CD4-positive, alpha-beta T cell treated with Interleukin-15 for 4 hours (primary cell): ENCODE measurements around the gene IGF2BP1.
"Not testable (repeated sequence)": the region's sequence is repeated elsewhere in the genome, so short reads cannot be mapped to it uniquely, and the experiment has no call there.

Experiments
- DNase-seq: peaks from one replicate; pipeline ENCODE4 v3.0.0-alpha.2; 2020; ENCODE audit warnings: low spot score

Gene IGF2BP1

DNA sequence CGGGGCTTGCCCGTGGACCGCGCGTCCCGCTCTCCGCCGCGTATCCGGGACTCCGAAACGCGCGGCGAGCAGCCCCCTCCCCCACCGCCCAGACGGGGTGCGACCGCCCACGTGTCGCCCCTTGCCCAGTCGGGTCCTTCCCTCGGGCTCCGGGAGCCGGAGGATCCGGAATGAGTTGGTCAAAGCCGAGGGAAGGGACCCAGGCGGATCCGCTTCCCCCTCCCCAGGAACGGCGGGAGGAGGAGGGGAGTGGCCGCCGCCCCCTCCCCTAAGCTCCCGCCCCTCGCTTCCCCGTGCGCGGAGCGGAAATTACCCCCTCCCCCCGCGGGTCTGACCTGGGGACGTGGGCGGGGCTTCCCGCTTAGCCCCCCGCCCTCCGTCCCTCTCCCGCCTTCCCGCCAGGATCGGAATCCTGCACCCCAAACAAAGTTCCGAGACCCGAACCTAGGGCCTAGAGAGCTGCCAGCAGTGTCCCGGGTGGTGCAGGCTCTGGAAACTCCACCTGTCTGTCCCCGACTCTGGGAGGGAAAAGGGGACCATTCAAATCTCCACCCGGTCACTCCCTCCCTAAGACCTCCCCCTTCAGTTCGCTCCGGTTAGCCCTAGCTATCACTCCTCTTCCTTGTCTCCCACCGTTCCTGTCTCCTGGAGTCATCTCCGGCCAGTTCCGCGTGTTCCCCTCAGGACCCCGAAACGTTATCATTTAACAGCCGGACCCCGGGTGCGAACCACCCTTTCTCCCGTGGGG is 1.0 kb upstream of the IGF2BP1 start:
- no peak for DNase-seq

DNA sequence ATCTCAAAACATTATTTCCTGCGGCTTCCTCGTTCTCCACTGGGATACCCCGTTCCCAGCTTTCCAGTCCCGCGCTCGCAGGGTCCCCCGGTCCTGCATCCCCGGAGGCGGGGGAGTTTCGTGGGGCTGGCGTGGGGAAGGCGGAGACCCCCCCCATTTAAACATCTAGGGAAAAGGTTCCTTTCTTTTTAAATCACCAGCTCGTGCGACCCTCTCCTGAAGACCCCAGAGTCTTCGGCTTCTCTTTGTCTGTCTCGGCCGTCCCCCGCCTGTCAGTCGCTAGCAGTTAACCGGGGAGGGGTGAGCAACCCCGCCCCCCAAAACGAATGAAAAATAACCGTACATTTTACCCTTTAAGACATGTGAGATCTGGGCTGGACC is 473 bp upstream of the IGF2BP1 start:
- DNase-seq, result no peak

DNA sequence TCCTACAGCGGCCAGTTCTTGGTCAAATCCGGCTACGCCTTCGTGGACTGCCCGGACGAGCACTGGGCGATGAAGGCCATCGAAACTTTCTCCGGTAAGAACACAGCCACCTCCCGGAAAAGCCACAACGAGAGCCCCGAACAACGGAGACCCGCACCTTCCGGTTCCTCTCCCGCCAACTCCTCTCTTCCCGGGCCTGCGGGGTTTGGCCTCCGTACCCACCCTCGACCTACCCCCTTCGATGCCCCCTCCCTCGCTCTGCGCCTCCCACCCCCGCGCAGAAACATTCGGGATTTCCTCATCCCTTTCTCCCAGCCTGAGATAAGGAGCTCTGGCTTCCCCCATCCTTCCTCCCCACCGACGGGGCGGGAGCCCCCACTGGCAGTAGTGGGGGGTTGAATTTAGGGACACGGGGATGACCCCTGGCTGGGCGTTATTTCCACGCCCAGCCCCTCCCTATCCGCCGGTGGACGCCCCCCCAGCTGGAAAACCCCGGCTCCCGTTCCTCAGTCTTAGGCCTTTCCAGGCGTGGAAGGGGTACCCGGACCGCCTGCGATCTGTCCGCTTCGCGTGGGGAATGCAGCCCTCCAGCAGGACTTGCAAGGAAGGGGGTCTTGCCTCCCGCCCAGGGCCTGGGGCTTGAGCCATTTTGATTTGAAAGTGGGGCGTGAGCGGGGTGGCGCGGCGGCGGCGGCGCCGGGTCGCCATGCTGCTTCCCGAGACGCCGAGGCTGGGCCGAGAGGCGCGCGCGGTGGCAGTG is 822 bp downstream of the IGF2BP1 start:
- no peak for DNase-seq

DNA sequence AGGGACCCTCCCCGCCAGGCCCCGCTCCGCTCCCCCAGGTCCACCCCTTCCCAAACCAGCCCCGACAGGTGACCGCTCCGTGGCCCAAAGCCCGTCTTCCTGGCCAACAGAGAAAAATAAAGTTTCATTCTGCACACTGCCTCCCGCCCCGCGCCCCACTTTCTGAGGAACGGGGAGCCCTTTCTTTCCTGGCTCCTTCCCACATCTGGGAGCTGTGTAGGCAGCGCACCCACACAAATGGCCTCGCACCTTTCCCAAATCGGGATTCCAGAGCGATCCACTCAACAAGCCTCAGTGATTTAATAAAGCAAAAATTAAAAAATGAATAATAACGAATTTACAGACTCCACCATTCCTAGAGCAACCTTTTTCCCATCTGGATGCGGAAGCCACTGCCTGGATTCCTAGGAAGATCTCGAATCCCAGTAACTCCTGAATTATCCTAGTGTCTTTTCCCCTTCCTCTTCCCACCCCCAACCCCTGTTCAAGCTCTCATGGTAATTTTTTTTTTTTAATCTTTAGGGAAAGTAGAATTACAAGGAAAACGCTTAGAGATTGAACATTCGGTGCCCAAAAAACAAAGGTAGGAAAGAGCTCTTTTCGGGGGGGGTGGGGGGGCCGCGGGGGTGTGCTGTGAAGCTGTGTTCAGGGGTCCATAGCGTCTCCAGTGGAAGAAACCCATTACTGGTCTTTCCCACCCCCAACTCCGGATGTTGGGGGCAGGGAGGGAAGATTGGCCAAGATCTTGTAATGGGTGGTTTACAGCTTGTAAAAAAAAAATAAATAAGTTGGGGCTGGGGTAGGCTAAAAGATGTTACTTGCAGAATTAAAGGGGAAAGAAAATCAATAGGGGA is 1.6 kb downstream of the IGF2BP1 start:
- no peak for DNase-seq

DNA sequence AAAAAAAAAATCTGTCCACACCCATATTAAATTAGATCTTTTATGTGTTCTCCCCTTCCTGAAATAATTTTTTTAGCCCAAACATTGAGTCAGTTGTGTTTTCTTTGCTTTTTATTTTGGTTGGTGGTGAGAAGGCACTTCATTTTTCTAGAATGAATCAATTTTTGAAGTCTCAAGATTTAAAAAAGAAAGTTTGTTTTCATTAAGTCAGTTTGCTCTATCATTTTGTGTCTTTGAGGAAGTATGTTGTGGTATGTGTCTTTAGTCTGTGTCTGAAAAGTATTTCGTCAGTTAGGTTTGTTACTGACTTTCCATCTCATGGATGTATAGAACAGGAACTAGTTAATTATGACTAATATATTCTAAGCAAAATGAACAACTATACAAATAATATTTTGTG is 3.8 kb downstream of the IGF2BP1 start:
- no peak for DNase-seq

DNA sequence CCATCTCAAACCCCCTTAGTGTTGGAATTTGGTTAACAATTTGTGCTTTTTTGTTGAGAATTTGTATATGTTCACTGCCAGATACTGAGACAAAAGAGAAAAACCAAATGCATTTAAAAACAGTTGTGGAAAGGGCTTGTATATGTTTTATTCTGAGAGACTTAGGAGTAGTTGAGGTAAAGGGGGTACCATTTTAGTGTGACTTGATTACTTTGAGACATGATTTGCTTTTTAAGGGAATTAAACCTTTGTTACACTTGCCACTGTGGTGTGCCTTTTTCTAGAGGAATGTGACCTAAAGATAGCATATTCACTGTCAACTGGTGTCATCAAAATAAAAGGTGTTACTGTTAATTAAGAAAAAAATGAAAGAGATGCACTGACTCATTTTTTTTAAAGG is 4.5 kb downstream of the IGF2BP1 start:
- no peak for DNase-seq

DNA sequence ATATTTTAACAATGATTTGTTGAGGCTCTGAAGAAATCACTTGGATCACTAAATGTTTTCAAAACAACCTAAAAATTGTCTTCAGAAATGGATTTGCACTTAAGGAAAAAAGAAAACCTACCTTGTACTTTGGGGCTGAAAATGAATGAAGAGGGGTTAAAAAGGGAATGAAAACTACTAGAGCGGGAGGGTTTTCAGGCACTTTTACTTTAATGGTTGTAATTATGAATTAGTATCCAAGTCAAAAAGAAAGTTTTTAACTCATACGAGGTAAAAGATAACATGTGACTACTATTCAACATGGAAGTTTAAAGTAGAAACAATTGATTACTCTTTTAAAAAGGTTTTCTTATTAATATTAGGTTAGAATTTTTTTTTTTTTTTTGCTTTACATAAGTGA is 5.1 kb downstream of the IGF2BP1 start:
- no peak for DNase-seq

DNA sequence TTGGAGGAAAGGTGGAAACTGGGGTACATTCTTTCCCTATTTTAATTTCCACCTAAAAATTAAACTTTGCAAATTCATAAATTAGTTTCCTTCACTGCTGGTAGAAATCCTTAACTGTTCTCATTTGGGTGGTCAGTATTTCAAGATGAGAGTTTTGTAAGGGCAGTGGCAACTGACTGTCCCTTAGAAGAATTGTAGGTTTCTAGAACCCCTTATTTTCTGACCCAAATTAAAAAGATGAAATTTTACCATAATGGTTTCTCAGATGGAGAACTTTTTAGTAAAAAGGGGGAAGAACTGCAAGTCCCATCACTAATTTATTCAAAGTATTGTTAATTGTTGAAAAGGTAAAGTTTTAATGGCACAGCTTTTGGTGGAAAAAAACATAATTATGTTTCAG is 5.6 kb downstream of the IGF2BP1 start:
- DNase-seq, result no peak

DNA sequence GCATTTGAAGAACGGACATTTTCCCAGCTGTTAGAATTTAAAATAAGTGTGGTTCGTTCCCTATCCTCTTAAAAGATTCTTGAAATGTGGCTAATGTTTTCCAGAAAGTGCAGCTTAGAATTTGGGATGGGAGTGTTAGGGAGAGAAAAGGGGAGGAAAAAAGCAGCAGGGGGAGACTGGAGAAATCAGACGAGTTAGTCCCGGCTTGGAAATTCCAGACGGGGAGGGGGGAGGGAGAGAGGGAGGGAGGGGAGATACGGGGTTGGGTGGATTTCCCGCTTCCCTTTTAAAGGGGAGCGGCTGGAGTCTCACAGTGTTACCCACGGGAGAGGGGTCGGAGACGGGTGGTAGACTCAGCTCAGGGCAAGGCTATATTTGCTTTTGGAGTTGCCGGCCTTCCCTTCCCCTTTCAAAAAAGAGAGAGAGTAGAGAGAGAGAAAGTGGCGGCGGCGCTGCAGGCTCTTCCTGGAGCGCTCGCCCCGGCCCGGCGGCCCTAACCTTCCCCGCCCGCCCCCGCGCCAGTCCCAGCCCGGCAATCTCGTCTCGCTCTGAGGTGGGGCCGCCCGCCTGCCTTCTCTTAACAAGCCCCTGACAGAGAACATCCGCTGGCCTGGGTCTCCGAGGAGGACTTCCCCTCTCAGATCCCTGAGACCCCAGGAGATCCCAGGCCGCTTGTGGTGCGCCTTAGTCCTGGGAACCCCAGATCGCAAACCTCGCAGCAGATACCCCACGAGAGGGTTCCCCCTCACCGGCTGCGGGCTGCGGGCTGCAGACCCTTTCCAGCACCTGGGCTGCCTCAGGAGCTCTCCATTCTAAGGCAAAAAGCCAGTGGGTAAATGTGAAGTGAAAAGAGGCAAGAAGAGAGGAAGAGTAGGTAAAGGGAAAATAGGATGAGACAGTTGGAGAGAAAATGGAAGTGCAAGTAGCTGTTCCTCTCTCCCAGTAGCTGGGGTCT is 6.6 kb downstream of the IGF2BP1 start:
- no peak for DNase-seq

DNA sequence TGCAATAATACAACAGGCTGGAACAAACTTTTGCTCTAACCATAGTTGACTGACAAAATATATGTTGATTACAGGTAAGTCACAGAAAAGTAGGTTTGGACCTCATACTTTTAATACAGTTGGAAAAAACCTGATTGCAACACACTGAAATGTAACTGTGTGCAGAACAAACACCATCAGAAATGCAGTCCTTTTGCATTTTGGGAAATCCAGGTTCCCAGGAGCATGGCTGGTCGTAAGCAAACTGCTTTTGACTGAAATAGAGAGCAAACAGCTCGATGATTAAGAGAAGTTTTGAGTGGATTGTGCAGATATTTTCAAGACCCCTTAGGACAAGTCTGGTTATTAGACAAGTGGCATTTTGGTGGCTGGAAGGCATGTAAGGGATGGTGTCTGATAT is 8.0 kb downstream of the IGF2BP1 start:
- no peak for DNase-seq

DNA sequence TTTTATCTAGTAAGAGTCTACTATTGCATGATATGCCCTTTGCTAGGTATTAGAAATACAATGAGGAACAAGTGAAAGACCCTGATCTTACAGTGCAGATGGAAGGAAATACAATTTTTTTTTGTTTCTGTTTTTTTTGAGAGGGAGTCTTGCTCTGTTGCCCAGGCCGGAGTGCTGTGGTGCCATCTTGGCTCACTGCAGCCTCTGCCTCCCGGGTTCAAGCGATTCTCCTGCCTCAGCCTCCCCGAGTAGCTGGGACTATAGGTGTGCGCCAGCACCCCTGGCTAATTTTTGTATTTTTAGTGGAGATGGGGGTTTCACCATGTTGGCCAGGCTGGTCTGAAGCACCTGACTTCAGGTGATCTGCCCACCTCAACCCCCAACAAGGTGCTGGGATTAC is 11.7 kb downstream of the IGF2BP1 start:
- not testable (repeated sequence) for DNase-seq

DNA sequence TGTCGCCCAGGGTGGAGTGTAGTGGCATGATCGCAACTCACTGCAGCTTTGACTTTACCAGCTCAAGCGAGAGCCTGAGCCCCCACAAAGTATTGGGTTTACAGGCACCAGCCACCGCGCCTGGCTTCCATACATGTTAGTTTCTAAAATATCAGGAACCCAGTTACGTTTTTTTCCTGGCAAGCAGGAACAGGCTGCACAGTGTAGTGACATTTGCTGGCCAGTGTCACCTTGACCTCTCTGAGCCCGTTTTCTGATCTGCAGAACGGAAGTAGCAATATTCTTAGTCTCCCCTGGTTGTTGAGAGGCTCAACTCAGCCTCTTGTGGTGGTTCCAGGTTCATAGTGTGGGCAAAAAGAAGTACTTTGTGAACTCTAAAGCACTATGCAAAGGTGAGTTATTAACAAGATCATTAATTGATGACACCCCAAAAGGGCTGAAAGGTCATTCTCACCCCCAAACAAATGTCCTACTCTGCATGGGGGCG is 15.6 kb downstream of the IGF2BP1 start:
- DNase-seq, result no peak

DNA sequence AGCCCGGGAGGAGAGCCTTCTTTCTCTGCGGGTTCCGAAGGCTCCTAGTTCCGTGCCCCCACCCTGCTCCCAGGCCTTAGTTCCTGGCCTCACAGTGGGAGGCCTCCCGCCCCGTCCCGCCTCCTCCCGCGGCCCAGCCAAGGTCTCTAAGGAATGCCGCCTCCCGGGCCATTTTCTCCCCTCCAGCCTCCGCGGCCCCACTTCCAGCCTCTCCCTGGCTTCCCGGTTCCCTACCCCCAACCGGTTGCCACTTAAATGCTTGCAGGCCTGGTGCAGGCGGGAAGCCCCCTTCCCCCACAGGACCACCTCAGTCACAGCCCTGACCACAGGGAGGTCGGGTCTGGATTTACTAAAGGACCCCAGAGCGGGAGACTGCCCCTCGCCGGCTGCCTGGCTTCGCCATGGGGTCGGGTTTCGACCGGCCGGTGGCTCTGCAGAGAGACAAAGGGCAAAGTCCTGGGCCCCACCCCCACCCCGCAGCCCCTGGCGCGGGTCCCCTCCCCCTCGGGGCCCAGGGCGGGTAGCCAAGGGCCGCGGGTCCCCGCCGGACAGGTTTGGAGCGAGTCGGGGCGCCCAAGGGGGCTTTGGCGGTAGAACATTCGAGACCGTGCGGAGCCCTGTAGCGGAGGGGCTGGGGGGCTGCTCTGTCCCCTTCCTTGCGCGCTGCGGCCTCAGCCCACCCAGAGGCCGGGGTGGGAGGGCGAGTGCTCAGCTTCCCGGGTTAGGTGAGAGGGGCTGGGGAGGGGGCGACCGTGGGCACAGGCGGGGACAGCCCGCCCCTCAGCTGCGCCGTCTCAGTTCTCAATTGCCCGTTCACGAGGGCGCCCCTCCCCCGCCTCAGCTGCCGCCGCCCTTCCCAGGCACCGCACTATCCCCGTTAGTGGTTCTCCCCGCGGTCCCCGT is 16.4 kb downstream of the IGF2BP1 start:
- DNase-seq, result no peak

DNA sequence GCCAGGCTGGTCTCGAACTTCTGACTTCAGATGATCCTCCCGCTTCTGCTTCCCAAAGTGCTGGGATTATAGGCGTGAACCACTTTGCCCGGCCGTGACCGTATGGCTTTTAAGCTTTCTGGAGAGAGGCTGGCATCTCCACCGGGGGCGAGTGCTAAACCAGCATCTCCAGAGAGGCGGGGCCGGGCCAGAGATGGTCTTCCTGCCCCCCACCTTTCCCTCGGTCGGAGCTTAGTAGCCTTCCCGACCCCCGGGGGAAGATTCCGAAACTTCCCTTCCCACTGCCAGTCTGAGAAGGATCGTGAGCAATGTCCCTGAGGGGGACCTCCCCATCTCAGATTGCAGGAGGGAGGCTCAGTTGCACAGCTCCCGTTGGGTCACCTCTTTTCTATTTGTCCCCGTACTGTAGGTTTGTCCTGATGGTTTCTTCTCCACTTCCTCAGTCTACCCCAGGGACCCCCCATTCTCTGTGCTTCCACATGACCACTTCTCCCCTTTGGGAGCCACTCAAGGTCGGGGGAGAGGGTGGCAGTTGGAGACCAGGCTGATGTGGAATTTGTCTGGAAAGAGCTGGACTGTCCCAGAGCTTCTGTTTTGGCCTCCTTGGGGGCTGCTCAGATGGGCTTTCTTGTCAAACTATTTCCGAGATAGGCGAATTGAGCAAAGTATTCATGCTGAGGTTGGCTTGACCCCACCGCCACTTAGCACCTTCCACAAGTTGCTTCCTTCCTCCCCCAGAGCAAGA is 18.2 kb downstream of the IGF2BP1 start:
- DNase-seq, result no peak

DNA sequence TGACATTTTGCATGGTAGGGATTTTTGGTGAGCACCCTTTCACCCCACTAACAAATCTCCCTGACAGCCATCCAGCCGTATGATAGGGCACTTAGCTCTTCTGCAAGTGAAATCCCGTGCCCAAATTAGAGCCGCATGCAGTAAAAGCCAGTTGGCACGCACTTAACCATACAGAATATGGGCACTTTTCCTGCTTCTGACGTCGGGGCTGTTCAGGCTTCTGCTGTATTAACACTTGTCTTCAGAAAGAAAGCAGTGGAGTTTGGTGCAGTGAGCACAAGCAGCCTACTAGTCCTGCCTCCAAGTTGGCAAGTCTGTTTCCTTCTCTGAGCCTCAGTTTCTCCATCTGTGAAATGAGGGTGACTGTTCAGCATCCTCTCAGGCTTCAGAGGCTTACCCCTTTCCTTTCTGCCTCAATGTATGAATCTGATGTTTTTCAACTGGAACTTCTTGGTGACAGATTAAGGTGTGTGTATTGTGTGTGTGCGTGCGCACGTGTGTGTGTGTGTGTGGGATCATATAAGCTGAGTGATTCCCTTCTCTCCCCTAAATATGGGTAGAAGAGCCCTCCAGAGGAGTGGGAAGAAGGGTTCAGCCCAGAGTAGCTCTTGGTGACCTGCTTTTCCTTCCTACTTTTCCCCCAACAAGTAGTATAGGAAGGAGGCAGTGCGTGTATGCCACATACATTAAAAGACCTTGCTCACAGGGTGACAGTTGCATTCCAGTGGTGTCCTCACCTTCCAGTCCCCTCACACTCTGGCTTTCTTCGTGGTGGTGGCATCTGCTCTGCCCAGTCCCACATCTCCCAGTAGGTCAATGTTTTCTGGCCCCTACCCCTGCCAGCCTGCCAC is 19.0 kb downstream of the IGF2BP1 start:
- no peak for DNase-seq

DNA sequence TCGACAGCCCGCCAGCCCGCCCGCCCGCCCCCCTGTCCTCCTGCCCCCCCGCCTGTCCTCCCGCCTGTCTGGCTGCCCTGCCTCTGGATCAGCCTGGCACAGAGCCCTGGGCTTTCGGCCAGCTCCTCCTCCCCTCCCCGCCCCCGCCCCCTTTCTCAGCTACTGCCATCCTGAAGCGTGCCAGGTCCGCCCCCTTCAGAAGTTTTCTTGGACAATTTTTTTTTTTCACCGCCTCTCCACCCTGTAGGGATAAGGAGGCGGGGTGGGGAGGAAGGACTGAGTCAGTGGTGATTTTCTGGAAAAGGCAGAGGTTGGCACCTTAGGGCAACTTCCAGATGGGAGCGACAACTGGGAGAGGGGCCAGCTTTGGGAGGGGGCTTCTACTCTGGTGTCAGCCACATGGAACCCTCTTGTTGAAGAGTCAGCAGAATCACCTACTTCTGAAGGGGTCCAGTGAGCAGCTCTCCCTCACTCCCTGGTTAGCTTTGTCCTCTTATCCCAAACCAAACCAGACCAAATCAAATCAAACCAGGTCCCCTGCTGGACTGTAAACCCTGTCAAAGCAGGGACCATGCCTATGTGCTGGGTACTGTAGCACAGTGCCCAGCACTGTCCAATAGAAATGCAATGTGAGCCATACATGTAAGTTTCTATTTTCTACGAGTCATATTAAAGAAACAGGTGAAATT is 19.7 kb downstream of the IGF2BP1 start:
- no peak for DNase-seq

DNA sequence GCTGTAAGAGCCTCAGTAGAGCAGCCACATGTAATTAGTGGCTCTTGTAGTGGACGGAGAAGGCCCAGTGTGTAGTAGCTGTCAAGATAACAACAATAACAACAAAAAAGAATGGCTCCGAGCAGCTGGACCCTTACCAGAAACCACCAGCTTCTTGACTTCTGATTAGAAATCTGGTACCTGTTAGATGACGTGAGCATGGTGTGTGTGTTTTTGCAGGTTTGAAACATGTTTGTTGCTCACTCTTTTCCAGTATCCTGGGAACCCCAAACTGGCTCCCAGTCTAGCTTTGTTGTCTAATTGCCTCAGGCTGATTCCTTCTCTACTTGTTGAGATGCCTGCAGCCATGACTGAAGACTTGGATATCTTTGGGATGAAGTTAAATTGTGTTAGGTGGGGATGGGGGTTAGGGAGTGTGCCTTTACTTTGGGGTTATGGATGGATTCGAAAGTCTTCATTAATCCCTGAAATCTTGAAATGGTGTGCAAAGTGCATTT is 21.0 kb downstream of the IGF2BP1 start:
- no peak for DNase-seq

DNA sequence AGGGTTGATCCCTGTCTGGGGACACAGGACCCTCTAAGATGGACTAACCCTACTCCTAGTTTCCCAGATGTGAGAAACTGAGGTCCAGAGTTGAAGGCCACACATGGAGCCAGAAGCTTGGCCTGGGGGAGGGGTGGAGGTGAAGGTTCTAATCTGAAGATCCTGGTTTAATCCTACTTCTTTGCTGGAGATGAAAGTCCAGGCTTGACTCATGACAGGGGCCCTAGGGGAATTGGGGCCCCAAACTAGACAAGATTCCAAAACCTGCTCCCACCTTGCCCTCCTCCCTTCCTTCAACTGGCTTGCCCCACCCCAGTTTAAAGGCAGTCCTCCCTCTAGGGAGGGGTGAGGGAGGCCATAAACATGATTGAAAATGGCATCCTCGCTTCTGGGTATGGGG is 21.6 kb downstream of the IGF2BP1 start:
- DNase-seq, result no peak
